Hepatic stellate cell (primary cell): ENCODE measurements around the gene TRIP13.
"Not testable (repeated sequence)": the region's sequence is repeated elsewhere in the genome, so short reads cannot be mapped to it uniquely, and the experiment has no call there.

ENCODE experiments used
- DNase-seq: peaks from one replicate; pipeline ENCODE4 v3.0.0; 2011; ENCODE audit warnings: low spot score

TRIP13 gene

GRCh38 chr5:872301-872700, 20.4 kb upstream of the TRIP13 start:
- DNase-seq, result no peak

GRCh38 chr5:873328-873727, 19.4 kb upstream of the TRIP13 start:
- no peak for DNase-seq

GRCh38 chr5:875931-876330, 16.8 kb upstream of the TRIP13 start:
- DNase-seq, result no peak

GRCh38 chr5:876398-877365, 16.0 kb upstream of the TRIP13 start:
- DNase-seq, result no peak

- no peak for DNase-seq
These were observed 14.6 kb upstream of the TRIP13 start for GRCh38 chr5:878125-878524.

- not testable (repeated sequence) for DNase-seq
These were observed 14.0 kb upstream of the TRIP13 start for GRCh38 chr5:878677-879076.

GRCh38 chr5:880816-881550, 11.7 kb upstream of the TRIP13 start:
- no peak for DNase-seq

- DNase-seq, result no peak
These were observed 11.1 kb upstream of the TRIP13 start for GRCh38 chr5:881551-881935.

- DNase-seq, result no peak
These were observed 10.2 kb upstream of the TRIP13 start for GRCh38 chr5:882253-883183.

- DNase-seq, result no peak
These were observed 9.1 kb upstream of the TRIP13 start for GRCh38 chr5:883475-884181.

GRCh38 chr5:884345-885126, 8.1 kb upstream of the TRIP13 start:
- no peak for DNase-seq

GRCh38 chr5:885127-885442, 7.6 kb upstream of the TRIP13 start:
- no peak for DNase-seq

GRCh38 chr5:885529-885928, 7.2 kb upstream of the TRIP13 start:
- no peak for DNase-seq

GRCh38 chr5:886036-886435, 6.6 kb upstream of the TRIP13 start:
- DNase-seq, result no peak

- no peak for DNase-seq
These were observed 5.9 kb upstream of the TRIP13 start for GRCh38 chr5:886716-887325.

GRCh38 chr5:887947-888637, 4.6 kb upstream of the TRIP13 start:
- no peak for DNase-seq

GRCh38 chr5:888638-889035, 4.0 kb upstream of the TRIP13 start:
- no peak for DNase-seq

GRCh38 chr5:889075-889710, 3.5 kb upstream of the TRIP13 start:
- no peak for DNase-seq

- DNase-seq, result no peak
These were observed 1.4 kb upstream of the TRIP13 start for GRCh38 chr5:891117-891836.
